GM18505 (cell line): ENCODE results near the gene TCEANC2.
"Not testable (repeated sequence)": the region's sequence is repeated elsewhere in the genome, so short reads cannot be mapped to it uniquely, and the experiment has no call there.

Experiments
- ATAC-seq: cut with Tn5 transposase; IDR thresholded peaks from one replicate; pipeline ENCODE4 v1.9.1; 2021; ENCODE audit not compliant: unreplicated experiment
- POLR2A ChIP-seq: IDR thresholded peaks from 4 replicates; pipeline ENCODE4 v1.6.1; 2011; ENCODE audit warnings: borderline replicate concordance; ENCODE audit not compliant: insufficient read depth, insufficient read length; ENCODE audit errors: extremely low read depth

Gene TCEANC2

DNA sequence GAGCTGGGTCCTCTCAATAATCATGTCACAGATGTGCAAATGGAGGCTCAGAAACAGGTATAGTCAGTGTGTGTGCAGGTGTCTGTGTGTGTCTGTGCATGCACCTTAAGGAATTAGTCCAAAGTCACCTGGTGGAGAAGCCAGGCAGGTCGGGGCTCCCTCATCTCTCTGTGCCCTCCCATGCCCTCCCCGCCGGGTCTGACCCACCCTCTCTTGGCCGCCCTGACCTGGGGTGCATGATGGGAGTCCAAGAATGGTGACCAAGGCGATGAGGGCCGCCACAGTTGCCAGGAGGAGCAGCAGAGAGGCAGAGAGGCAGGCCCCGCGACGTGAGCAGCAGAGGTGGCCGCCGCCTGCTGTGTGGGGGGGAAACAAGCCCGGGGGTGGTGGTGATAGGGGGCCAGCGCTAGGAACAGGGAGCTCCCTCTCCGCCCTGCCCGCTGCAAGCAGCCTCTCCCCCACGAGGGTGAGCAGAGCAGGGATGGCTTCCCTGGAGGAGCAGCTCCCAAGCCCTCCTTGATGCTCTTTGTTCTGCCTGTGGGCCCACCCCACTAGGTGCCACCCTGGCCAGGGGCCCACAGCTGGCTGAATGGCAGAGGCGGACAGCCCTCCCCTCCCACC, 39.3 kb upstream of the TCEANC2 start:
- no peak for ATAC-seq
- TF ChIP-seq POLR2A, result no peak

- TF ChIP-seq POLR2A, result no peak
- ATAC-seq, result no peak
These were observed 36.8 kb upstream of the TCEANC2 start for GRCh38 chr1:54016343-54017282.

GRCh38 chr1:54017979-54018378, 35.4 kb upstream of the TCEANC2 start, which contains the start of gene LDLRAD1:
TSS of gene LDLRAD1 (minus strand) at chr1:54018186. CDS start at chr1:54018112, 74 bp downstream.
- no peak for ATAC-seq

DNA sequence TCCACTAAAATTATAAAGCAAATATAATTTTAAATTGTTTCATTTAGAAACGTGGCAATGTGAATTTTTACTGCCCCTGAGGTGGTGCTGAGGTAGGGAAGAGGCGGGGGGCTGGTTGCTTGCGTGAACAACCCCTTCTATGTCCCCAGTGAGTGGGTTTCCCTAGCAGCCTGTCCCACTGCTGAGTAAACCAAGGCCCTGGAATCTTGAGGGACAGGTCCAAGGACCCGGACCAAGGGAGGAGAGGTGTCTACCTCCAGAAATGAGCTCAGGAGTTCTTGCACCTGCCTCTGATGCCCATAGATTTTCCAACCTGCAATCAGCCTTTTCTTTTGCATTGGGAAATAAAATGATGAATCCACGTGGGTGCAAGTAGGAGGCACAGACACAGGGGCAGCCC, 34.8 kb upstream of the TCEANC2 start:
- no peak for ATAC-seq

More at GRCh38 chr1:54017979-54018378, 35.4 kb upstream of the TCEANC2 start, which contains the start of gene LDLRAD1:
- TF ChIP-seq POLR2A, result no peak

GRCh38 chr1:54019562-54020176, 33.7 kb upstream of the TCEANC2 start:
- ATAC-seq, result not testable (repeated sequence)

More for the DNA sequence above, 34.8 kb upstream of the TCEANC2 start:
- TF ChIP-seq POLR2A, result no peak

DNA sequence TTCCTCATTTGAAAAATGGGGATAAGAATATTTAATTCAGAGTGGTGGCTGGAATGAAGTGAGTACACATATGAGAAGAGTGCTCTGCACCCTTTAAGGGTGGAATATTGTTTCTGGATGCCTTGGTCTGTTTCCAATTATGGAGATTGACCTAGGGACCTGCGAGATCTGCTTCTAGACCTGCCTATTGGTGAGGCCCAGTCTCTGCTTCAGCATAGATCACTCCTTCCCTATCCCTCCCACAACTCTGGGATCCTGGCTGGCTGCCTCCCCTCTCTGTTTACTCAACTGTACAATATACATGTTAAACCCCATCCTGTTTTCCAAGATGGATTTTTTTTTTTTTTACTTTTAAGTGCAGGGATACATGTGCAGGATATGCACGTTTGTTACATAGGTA, 29.1 kb upstream of the TCEANC2 start:
- no peak for TF ChIP-seq POLR2A
- no peak for ATAC-seq

DNA sequence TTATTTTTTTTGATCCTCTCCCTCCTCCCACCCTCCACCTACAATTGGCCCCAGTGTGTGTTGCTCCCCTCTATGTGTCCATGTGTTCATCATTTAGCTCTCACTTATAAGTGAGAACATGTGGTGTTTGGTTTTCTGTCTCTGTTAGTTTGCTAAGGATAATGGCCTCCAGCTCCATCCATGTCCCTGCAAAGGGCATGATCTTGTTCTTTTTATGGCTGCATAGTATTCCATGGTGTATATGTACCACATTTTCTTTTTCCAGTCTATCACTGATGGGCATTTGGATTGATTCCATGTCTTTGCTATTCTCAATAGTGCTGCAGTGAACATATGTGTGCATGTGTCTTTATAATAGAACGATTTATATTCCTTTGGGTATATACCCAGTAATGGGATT, 28.6 kb upstream of the TCEANC2 start:
- ATAC-seq, result not testable (repeated sequence)

- no peak for ATAC-seq
These were observed 25.6 kb upstream of the TCEANC2 start for GRCh38 chr1:54027848-54028247.

GRCh38 chr1:54028306-54029251, 24.8 kb upstream of the TCEANC2 start:
- no peak for TF ChIP-seq POLR2A
- ATAC-seq, result no peak

More at GRCh38 chr1:54027848-54028247, 25.6 kb upstream of the TCEANC2 start:
- no peak for TF ChIP-seq POLR2A

- TF ChIP-seq POLR2A, result no peak
- ATAC-seq, result no peak
These were observed 15.9 kb upstream of the TCEANC2 start for GRCh38 chr1:54037476-54037875.

GRCh38 chr1:54041806-54042205, 11.6 kb upstream of the TCEANC2 start:
- TF ChIP-seq POLR2A, result no peak
- no peak for ATAC-seq

GRCh38 chr1:54045496-54045895, 7.9 kb upstream of the TCEANC2 start:
- no peak for ATAC-seq
- no peak for TF ChIP-seq POLR2A

DNA sequence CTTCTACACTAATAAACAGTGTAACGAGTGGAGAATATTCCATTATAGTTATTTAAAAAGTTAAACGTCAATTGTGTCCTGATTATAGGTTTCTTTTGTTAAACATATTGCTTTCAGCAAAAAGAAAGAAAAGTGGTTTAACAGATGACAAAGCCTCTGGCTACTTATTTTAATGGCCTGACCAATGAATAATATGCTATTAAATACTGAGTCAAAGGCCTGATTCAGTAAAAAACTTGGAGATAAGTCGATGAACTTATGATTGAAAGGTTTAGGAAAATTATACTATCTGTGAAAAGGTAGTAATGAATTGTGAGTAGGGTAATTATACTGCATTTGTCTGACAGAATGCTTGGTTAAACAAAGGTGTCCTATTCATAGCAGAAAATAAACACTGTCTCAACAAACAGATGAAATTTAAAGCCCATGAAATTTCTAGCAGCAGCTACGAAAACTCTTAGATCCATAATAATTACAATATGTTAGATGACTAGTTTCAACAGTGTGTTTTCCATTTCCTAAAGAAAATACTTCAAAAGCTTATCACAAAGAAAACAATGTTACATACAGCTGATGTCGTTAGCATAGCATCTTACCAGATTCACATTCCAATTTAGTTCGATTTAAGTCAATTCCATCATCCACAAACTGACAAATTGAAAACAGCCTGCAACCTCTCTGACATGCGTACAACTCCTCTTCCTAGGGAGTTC, 6.6 kb upstream of the TCEANC2 start:
- ATAC-seq, result no peak
- TF ChIP-seq POLR2A, result no peak
